ENCODE measurements around the gene ZNF140. TPM values are rescaled to one million over a fixed set of nuclear protein-coding genes. Genes with fewer than 3 reads are reported as not detected.

Gene ZNF140
- polyA plus RNA-seq: 28.5 TPM
- long read RNA-seq, donor 1, partial matches to known transcripts: 0 of 1 reads
- long read RNA-seq, donor 1, other reads (novel, unspliced or antisense): 0 of 1 reads
- long read RNA-seq, donor 2, partial matches to known transcripts: 0 of 6 reads
- long read RNA-seq, donor 2, other reads (novel, unspliced or antisense): 0 of 6 reads
- long read RNA-seq, donor 3: 0 reads
- long read RNA-seq, donor 4: 0 reads
- long read RNA-seq, donor 5, partial matches to known transcripts: 0 of 4 reads
- long read RNA-seq, donor 5, other reads (novel, unspliced or antisense): 0 of 4 reads
- long read RNA-seq, donor 6, partial matches to known transcripts: 6 of 11 reads
- long read RNA-seq, donor 6, other reads (novel, unspliced or antisense): 0 of 11 reads
- long read RNA-seq, donor 7, partial matches to known transcripts: 0 of 1 reads
- long read RNA-seq, donor 7, other reads (novel, unspliced or antisense): 0 of 1 reads
- long read RNA-seq, donor 8, partial matches to known transcripts: 0 of 5 reads
- long read RNA-seq, donor 8, other reads (novel, unspliced or antisense): 0 of 5 reads
- long read RNA-seq, donor 9, partial matches to known transcripts: 0 of 2 reads
- long read RNA-seq, donor 9, other reads (novel, unspliced or antisense): 0 of 2 reads
- long read RNA-seq, donor 10, partial matches to known transcripts: 0 of 5 reads
- long read RNA-seq, donor 10, other reads (novel, unspliced or antisense): 0 of 5 reads
- long read RNA-seq, donor 11, partial matches to known transcripts: 0 of 5 reads
- long read RNA-seq, donor 11, other reads (novel, unspliced or antisense): 0 of 5 reads

GRCh38 chr12:133080368-133081158 lies at the start of gene ZNF140:
Gene ZNF140 (plus strand): TSS chr12:133080923. CDS start chr12:133081321, 398 bp downstream.
- WGBS (ENCODE audit: insufficient coverage, low lambda C conversion rate): no CpG with 5 or more reads among the region's 69 CpGs
- DNase-seq: peak; percentile 98 to 99
- peak within 1 kb of the TSS; percentile 98 for H3K27ac ChIP-seq (ENCODE audit: low read length)
- H3K4me3 ChIP-seq (ENCODE audit: low read length): peak within 1 kb of the TSS; percentile 93
- peaks cover 34% of the 10 kb centered on the region for H3K36me3 ChIP-seq (ENCODE audit: control insufficient read depth, insufficient read depth, low read length)
- no peaks in the 10 kb centered on the region for H3K27me3 ChIP-seq (ENCODE audit: control insufficient read depth, insufficient read depth, low read length)
- H3K4me1 ChIP-seq (ENCODE audit: control insufficient read depth, insufficient read depth, low read length): peaks cover 6% of the 10 kb centered on the region
- peaks cover 48% of the 10 kb centered on the region for H3K9me3 ChIP-seq (ENCODE audit: control insufficient read depth, low read depth, low read length)

DNA sequence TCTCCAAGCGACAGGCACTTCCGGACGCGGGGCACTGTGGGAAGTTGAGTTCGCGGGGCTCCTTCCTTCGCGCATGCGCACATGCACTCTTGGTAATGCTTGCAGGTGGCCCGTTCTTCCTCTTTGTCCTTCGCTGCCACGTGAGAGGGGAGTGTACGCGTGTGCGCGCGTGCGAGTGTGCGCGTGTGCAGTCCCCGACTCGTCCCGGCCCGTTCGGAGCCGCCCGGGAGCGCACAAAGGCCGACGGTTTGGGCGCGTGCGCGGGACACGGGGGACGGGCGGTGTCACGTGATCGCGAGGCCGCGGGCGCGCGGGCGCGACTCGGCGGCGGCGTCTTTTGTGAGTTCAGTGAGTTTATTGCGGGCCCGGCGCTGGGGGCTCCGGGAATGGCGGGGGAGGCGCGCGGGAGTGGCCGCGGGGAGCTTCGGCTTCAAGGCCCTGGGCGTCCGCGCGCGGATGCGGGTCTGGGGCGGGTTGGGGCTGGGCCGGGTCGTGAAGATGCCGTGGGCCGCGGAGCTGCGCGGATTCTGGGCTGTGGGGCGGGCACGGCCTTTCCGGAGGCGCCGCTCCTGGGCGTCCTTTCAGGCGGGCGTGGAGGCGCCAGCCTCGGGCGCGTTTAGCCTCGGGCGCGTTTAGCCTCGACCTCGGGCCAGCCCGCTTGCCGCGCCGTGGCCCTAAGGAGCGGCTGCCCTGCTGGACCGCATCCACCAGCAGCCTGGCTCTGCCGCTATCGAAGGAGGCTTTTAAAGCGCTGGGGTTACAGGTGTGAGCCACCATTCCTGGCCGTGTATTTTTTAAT lies 43.3 kb upstream of the ZNF140 start, which contains the start of gene ZNF84:
Gene ZNF84 (plus strand): TSS at position 303 of the 799 bp plus-strand sequence. CDS start 3,959 bp downstream, outside the sequence.
- Histone ChIP-seq H3K4me3 (ENCODE audit: low read length) (peak within 1 kb of the TSS; percentile 72), H3K4me1 (ENCODE audit: control insufficient read depth, insufficient read depth, low read length) (peaks cover 3% of the 10 kb centered on the region), H3K36me3 (ENCODE audit: control insufficient read depth, insufficient read depth, low read length) (peaks cover 17% of the 10 kb centered on the region), H3K9me3 (ENCODE audit: control insufficient read depth, low read depth, low read length) (peaks cover 32% of the 10 kb centered on the region), H3K27ac (ENCODE audit: low read length) (peak within 1 kb of the TSS; percentile 98), H3K27me3 (ENCODE audit: control insufficient read depth, insufficient read depth, low read length) (no peaks in the 10 kb centered on the region)
- WGBS (ENCODE audit: insufficient coverage, low lambda C conversion rate): 0% methylated on average over 2 of the region's 103 CpGs
- peak; percentile 99 for DNase-seq

DNA sequence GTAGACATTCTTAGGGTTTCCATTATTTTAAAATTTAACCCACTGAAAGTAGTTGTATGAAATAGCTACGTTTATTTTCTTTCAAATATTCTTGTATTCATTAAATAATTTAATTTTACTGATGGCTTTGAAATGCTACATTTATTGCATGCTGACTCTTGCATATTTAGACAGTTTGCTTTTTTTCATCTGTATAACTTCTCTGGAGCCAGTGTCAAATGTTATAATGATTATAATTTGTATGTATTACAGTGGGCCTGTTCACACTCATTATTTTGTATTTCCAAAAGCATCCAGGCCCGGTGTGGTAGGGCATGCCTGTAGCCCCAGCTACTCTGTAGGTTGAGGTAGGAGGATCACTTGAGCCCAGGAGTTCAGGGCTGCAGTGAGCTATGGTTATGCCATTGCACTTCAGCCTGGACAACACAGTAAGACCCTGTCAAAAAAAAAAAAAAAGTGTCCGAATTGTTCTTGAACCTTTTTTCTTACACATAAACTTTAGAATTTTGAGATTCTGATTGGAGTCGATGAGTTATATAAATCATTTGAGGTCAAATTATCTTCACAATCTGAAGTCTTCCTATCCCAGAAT lies 42.5 kb upstream of the ZNF140 start:
- no peaks in the 10 kb centered on the region for H3K27me3 ChIP-seq (ENCODE audit: control insufficient read depth, insufficient read depth, low read length)
- H3K27ac ChIP-seq (ENCODE audit: low read length): peak overlapping the region; percentile 98
- peaks cover 38% of the 10 kb centered on the region for H3K9me3 ChIP-seq (ENCODE audit: control insufficient read depth, low read depth, low read length)
- DNase-seq: no peak
- peaks cover 3% of the 10 kb centered on the region for H3K4me1 ChIP-seq (ENCODE audit: control insufficient read depth, insufficient read depth, low read length)
- peaks cover 22% of the 10 kb centered on the region for H3K36me3 ChIP-seq (ENCODE audit: control insufficient read depth, insufficient read depth, low read length)
- H3K4me3 ChIP-seq (ENCODE audit: low read length): peak overlapping the region; percentile 72
- 56% methylated on average over 3 of the region's 4 CpGs for WGBS (ENCODE audit: insufficient coverage, low lambda C conversion rate)

DNA sequence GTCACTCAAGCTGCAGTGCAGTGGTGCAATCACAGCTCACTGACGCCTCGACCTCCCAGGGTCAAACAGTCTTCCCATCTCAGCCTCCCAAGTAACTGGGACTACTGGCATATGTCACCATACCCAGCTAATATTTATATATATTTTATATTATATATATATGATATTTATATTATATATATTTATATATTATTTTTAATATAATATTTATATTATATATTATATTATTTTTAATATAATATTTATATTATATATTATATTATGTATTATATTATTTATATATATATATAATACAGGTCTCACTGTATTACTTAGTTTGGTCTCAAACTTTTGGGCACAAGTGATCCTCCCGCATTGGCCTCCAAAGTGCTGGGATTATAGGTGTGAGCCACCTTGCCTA lies 34.0 kb upstream of the ZNF140 start:
- WGBS (ENCODE audit: insufficient coverage, low lambda C conversion rate): no CpG with 5 or more reads among the region's 3 CpGs
- no peaks in the 10 kb centered on the region for H3K4me1 ChIP-seq (ENCODE audit: control insufficient read depth, insufficient read depth, low read length)
- DNase-seq: no peak
- H3K36me3 ChIP-seq (ENCODE audit: control insufficient read depth, insufficient read depth, low read length): peaks cover 76% of the 10 kb centered on the region
- peaks cover 76% of the 10 kb centered on the region for H3K9me3 ChIP-seq (ENCODE audit: control insufficient read depth, low read depth, low read length)
- H3K4me3 ChIP-seq (ENCODE audit: low read length): no peak overlapping the region
- H3K27ac ChIP-seq (ENCODE audit: low read length): no peak overlapping the region
- H3K27me3 ChIP-seq (ENCODE audit: control insufficient read depth, insufficient read depth, low read length): no peaks in the 10 kb centered on the region

DNA sequence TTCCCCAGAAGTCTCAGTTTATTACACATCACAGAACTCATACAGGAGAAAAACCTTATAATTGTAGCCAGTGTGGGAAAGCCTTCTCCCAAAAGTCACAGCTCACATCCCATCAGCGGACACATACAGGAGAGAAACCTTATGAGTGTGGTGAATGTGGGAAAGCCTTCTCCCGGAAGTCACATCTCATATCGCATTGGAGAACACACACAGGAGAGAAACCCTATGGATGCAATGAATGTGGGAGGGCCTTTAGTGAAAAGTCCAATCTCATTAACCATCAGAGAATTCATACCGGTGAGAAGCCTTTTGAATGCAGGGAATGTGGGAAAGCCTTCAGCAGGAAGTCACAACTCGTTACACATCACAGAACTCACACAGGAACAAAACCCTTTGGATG lies 23.3 kb upstream of the ZNF140 start:
- DNase-seq: no peak
- Histone ChIP-seq H3K4me1 (ENCODE audit: control insufficient read depth, insufficient read depth, low read length) (no peaks in the 10 kb centered on the region), H3K27ac (ENCODE audit: low read length) (no peak overlapping the region), H3K9me3 (ENCODE audit: control insufficient read depth, low read depth, low read length) (peaks cover 63% of the 10 kb centered on the region), H3K27me3 (ENCODE audit: control insufficient read depth, insufficient read depth, low read length) (no peaks in the 10 kb centered on the region), H3K36me3 (ENCODE audit: control insufficient read depth, insufficient read depth, low read length) (peaks cover 31% of the 10 kb centered on the region), H3K4me3 (ENCODE audit: low read length) (no peak overlapping the region)
- WGBS (ENCODE audit: insufficient coverage, low lambda C conversion rate): 100% methylated on average over 1 of the region's 5 CpGs

GRCh38 chr12:133058203-133059113 lies 22.3 kb upstream of the ZNF140 start:
- H3K4me1 ChIP-seq (ENCODE audit: control insufficient read depth, insufficient read depth, low read length): no peaks in the 10 kb centered on the region
- peaks cover 70% of the 10 kb centered on the region for H3K9me3 ChIP-seq (ENCODE audit: control insufficient read depth, low read depth, low read length)
- DNase-seq: no peak
- H3K27me3 ChIP-seq (ENCODE audit: control insufficient read depth, insufficient read depth, low read length): no peaks in the 10 kb centered on the region
- WGBS (ENCODE audit: insufficient coverage, low lambda C conversion rate): no CpG with 5 or more reads among the region's 8 CpGs
- no peak overlapping the region for H3K4me3 ChIP-seq (ENCODE audit: low read length)
- H3K27ac ChIP-seq (ENCODE audit: low read length): no peak overlapping the region
- H3K36me3 ChIP-seq (ENCODE audit: control insufficient read depth, insufficient read depth, low read length): peaks cover 25% of the 10 kb centered on the region

GRCh38 chr12:133061954-133062353 lies 18.8 kb upstream of the ZNF140 start:
- Histone ChIP-seq H3K36me3 (ENCODE audit: control insufficient read depth, insufficient read depth, low read length) (peaks cover 9% of the 10 kb centered on the region), H3K27me3 (ENCODE audit: control insufficient read depth, insufficient read depth, low read length) (no peaks in the 10 kb centered on the region), H3K27ac (ENCODE audit: low read length) (no peak overlapping the region), H3K9me3 (ENCODE audit: control insufficient read depth, low read depth, low read length) (peaks cover 70% of the 10 kb centered on the region), H3K4me3 (ENCODE audit: low read length) (no peak overlapping the region), H3K4me1 (ENCODE audit: control insufficient read depth, insufficient read depth, low read length) (no peaks in the 10 kb centered on the region)
- no peak for DNase-seq
- WGBS (ENCODE audit: insufficient coverage, low lambda C conversion rate): 83% methylated on average over 1 of the region's 1 CpG

- no peak overlapping the region for H3K4me3 ChIP-seq (ENCODE audit: low read length)
- no peak overlapping the region for H3K27ac ChIP-seq (ENCODE audit: low read length)
- no peaks in the 10 kb centered on the region for H3K36me3 ChIP-seq (ENCODE audit: control insufficient read depth, insufficient read depth, low read length)
- H3K4me1 ChIP-seq (ENCODE audit: control insufficient read depth, insufficient read depth, low read length): no peaks in the 10 kb centered on the region
- peaks cover 63% of the 10 kb centered on the region for H3K9me3 ChIP-seq (ENCODE audit: control insufficient read depth, low read depth, low read length)
- no peak for DNase-seq
- H3K27me3 ChIP-seq (ENCODE audit: control insufficient read depth, insufficient read depth, low read length): no peaks in the 10 kb centered on the region
- WGBS (ENCODE audit: insufficient coverage, low lambda C conversion rate): no CpG with 5 or more reads among the region's 1 CpG
Observed at GRCh38 chr12:133063556-133063955, 17.2 kb upstream of the ZNF140 start.

Data from large intestine (tissue), 12 donors.